Measurements from ENCODE around the gene LGALS1. TPM values are rescaled to one million over a fixed set of nuclear protein-coding genes. Genes with fewer than 3 reads are reported as not detected.

LGALS1 gene
- total RNA-seq, 1 donor from 2014 or later = 791 TPM

GRCh38 chr22:37638391-37639069 is 36.9 kb upstream of the LGALS1 start:
- intact Hi-C loops (cut with micrococcal nuclease) = loop anchor here (1.0 to 2.0 kb wide), 5 partner anchors 11 to 39 kb away; partner anchors contain the start of genes GGA1 and PDXP

- intact Hi-C loops (cut with micrococcal nuclease) = loop anchor here (1.0 to 2.0 kb wide), 2 partner anchors 16 to 38 kb away; no protein-coding TSS in a partner anchor
These were observed 36.2 kb upstream of the LGALS1 start, which contains the start of gene SH3BP1 for GRCh38 chr22:37639070-37639760. Gene SH3BP1 (plus strand): TSS chr22:37639669. CDS start chr22:37639788, 119 bp downstream.

GRCh38 chr22:37639771-37640590 is 35.5 kb upstream of the LGALS1 start:
- intact Hi-C loops (cut with micrococcal nuclease) = loop anchor here (1.0 to 2.0 kb wide), 2 partner anchors 17 to 37 kb away; no protein-coding TSS in a partner anchor

- intact Hi-C loops (cut with micrococcal nuclease) = no loop called here
These were observed 34.6 kb upstream of the LGALS1 start for GRCh38 chr22:37640591-37641560.

- intact Hi-C loops (cut with micrococcal nuclease) = no loop called here
These were observed 33.9 kb upstream of the LGALS1 start for GRCh38 chr22:37641561-37641949.

- intact Hi-C loops (cut with micrococcal nuclease) = loop anchor here (1.0 kb wide), 5 partner anchors 15 to 43 kb away; partner anchors contain the start of genes NOL12 and PDXP
These were observed 32.1 kb upstream of the LGALS1 start for GRCh38 chr22:37643225-37643847.

GRCh38 chr22:37647317-37647716 is 28.1 kb upstream of the LGALS1 start:
- intact Hi-C loops (cut with micrococcal nuclease) = no loop called here

GRCh38 chr22:37647928-37648327 is 27.5 kb upstream of the LGALS1 start:
- intact Hi-C loops (cut with micrococcal nuclease) = no loop called here

GRCh38 chr22:37650463-37651136 is 24.8 kb upstream of the LGALS1 start:
- intact Hi-C loops (cut with micrococcal nuclease) = loop anchor here (10.0 kb wide), 1 partner anchor 854 kb away; the partner anchor contains the start of gene DDX17

GRCh38 chr22:37654563-37655251 is 20.7 kb upstream of the LGALS1 start:
- intact Hi-C loops (cut with micrococcal nuclease) = loop anchor here (10.0 kb wide), 1 partner anchor 850 kb away; the partner anchor contains the start of gene DDX17

- intact Hi-C loops (cut with micrococcal nuclease) = loop anchor here (10.0 kb wide), 1 partner anchor 850 kb away; the partner anchor contains the start of gene DDX17
These were observed 20.2 kb upstream of the LGALS1 start for GRCh38 chr22:37655252-37655563.

- intact Hi-C loops (cut with micrococcal nuclease) = loop anchor here (10.0 kb wide), 1 partner anchor 848 kb away; the partner anchor contains the start of gene DDX17
These were observed 18.9 kb upstream of the LGALS1 start for GRCh38 chr22:37656583-37656982.

- intact Hi-C loops (cut with micrococcal nuclease) = loop anchor here (1.0 to 10.0 kb wide), 7 partner anchors 14 to 847 kb away; partner anchors contain the start of genes DDX17 and GGA1
These were observed 17.8 kb upstream of the LGALS1 start for GRCh38 chr22:37657590-37658132.

- intact Hi-C loops (cut with micrococcal nuclease) = loop anchor here (1.0 to 10.0 kb wide), 7 partner anchors 15 to 846 kb away; partner anchors contain the start of genes DDX17 and GGA1
These were observed 17.0 kb upstream of the LGALS1 start, which contains the start of gene PDXP for GRCh38 chr22:37658133-37659065. Gene PDXP (plus strand): TSS chr22:37658723. CDS start chr22:37658783, 60 bp downstream.

GRCh38 chr22:37659066-37659896 is 16.2 kb upstream of the LGALS1 start:
- intact Hi-C loops (cut with micrococcal nuclease) = loop anchor here (10.0 kb wide), 1 partner anchor 846 kb away; the partner anchor contains the start of gene DDX17

Measured in T-helper 1 cell treated with Interleukin-12 subunit alpha and Interleukin-12 subunit beta and Interleukin-4 antibody, amounts not matched to agents 30 ng/mL and 1 ng/mL, for 36 hours (primary cell).